HG03469 (cell line): ENCODE data around the gene SPEG.

Experiments used
- ATAC-seq: cut with Tn5 transposase; IDR thresholded peaks from one replicate; pipeline ENCODE4 v1.9.1; 2021; ENCODE audit warnings: mild to moderate bottlenecking, moderate library complexity, moderate number of reproducible peaks; ENCODE audit not compliant: unreplicated experiment

Gene SPEG

DNA sequence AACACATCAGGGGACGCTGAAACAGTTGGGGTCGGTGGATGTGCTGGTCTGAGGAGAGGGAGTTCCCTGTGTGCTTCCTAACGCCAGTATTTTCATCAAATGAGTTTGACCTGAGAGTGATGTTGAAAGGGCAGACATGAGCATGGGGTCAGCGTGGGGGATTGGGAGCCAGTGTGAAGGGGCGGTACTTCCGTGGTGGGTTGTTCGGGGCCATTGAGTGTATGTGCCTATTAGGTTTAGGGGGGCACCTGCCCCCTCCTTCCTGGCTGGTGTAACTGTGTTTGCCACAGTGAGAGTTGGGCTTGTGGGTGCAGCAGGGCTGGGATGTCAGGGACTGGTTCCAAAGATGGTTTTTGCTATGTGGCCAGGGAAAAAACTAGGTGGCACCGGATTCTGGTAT lies 24.4 kb downstream of the SPEG start:
- no peak for ATAC-seq

- peak; percentile 66 for ATAC-seq
Measured at GRCh38 chr2:219459460-219460311, 25.0 kb downstream of the SPEG start.

DNA sequence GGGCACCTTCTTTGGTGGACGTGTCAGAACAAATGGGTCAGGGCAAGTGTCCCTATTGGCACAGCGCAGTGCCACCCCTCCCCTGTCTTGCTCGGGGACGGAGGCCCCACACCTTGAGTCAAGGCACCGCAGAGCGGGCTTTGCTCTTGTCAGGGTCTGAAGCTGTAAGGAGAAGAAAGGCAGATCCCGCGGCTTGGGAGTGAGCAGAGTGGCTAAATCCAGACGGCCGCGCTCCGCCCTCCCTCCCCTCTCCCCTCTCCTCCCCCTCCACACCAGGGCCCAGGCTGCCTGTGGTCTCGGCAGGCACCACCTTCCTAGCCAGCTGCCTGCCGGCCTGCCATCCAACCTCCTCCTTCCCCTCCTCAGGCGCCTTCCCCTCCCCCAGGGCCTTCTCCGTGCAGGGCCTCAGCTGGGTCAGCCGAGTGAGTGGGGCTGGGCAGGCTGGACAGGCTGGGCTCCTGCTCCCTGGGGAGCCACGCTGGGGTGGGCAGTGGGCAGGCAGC lies 25.8 kb downstream of the SPEG start:
- ATAC-seq, result no peak

- no peak for ATAC-seq
Measured at GRCh38 chr2:219461047-219461514, 26.4 kb downstream of the SPEG start.

DNA sequence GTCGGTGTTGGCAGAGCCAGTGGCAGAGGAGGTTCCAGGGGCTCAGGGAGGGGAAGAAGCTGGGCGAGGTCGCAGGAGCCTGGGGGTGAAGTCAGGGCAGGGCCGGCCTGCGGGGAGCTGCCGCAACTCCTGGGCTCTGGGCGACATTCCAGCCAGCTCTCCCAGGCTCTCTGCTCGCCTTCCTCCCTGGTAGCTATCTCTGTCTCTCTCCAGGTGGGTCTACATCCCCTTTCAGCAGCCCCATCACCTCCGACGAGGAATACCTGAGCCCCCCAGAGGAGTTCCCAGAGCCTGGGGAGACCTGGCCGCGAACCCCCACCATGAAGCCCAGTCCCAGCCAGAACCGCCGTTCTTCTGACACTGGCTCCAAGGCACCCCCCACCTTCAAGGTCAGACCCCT lies 27.0 kb downstream of the SPEG start:
- ATAC-seq, result no peak

- no peak for ATAC-seq
Measured at GRCh38 chr2:219462349-219462748, 27.7 kb downstream of the SPEG start.

DNA sequence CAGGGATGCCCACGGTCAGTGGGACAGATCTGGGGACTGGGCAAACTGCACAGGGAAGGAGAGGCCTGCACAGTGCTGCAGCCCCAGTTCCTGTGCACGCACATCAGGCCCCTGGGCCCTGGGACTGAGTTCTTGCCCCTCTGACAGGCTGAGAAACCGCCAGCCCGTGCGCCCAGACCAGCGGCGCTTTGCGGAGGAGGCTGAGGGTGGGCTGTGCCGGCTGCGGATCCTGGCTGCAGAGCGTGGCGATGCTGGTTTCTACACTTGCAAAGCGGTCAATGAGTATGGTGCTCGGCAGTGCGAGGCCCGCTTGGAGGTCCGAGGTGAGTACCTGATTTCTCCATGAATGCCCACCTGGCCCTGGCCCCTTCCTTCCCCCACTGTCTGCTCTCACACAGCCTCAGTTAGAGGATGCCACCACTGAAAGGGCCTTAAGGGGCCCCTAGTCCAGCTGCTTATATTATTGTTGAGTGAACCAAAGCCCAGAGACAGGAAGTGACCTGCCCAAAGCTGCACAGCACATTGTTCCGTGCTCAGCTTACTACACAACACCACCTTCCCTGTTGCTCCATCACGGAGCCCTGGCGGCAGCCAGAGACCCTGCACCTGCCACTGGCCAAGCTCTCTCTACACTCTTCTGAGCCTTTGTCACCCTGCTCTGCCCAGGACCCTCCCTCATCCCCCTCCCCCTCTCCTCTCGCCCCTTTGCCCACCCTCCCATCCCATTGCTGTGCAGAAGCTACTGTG lies 29.8 kb downstream of the SPEG start:
- no peak for ATAC-seq

DNA sequence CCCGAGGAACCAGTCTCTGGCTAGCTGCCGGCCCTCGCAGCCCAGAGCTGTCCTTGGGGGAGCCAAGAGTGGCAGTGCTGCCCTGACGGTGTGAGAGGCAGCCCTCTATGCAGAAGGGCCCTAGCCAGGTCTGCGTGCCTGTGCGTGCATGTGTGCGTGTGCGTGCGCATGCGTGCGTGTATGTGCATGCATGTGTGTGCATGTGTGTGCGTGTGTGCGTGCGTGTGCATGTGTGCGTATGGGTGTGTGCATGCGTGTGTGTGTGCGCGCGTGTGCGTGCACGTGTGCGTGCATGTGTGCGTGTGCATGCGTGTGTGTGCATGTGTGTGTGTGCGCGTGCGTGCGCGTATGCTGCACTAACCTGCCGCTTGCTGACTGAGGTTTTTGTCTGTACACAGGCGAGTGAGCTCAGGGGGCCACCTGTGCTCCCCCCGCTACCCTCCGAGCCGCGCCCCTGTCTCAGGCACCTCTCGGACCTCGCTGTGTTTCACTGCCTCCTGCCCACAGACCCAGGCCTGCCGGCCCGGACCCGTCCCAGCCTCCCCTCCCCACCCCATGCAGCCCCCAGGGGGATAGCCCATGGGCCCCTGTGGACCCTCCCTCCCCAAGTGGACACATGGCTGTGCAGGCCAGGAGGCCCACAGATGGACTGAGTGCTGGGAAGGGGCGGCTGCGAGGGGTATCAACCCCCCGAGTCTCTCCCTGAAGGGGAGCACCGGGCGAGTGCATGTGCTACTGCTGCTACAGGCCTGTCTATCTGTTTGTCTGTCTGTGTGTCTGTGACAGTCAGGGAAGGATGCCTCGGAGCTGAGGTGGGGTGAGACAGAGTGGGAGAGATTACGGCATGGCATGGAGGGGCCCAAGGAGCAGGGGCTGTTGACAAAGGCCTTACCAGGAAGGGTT lies 31.3 kb downstream of the SPEG start:
- ATAC-seq, result no peak

DNA sequence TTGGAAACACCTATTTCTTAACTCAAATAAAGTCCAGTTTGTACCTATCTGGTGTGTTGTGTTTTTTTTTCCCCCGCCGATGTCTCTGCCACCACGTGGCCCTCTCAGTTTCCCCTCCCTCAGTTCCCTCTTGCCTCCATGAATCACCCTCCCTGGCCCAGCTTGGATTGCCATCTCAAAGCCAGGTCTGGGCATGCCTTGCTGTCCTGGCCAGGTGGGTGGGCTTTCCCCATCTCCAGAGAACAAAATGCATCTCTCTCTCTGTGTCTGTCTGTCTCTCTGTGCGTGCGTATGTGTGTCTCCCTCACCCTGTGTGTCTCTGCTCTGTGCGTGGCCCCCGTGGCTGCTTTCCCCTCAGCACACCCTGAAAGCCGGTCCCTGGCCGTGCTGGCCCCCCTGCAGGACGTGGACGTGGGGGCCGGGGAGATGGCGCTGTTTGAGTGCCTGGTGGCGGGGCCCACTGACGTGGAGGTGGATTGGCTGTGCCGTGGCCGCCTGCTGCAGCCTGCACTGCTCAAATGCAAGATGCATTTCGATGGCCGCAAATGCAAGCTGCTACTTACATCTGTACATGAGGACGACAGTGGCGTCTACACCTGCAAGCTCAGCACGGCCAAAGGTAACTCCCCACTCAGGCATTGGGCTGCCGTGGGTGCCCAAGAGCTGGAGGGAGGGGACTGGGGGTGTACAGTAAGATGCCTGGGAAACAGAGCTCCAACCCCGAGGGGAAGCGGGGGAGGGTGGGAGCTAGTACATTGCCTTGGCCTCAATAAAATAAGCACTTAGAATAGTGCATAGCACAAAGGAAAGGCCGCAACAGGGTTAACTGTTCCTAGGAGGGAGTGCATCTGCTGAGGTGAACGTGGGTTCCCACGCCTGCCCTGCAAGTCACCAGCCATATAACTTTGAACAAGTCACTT lies 32.4 kb downstream of the SPEG start:
- no peak for ATAC-seq

DNA sequence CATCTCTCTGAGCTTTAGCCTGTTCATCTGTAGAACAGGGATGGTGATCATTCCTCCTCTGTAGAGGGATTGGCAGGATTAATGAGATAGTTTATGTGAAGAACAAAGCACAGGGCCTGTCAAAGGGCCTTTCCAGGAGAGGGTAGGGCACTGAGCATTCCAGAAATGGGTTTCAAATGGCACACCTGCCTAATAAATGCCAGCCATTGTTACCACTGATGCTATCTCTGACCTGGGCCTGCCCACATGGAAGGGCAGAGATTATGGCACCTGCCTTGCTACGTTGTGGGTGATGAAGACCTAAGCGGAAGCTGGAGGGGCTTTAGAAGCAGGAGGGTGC lies 33.1 kb downstream of the SPEG start:
- no peak for ATAC-seq

DNA sequence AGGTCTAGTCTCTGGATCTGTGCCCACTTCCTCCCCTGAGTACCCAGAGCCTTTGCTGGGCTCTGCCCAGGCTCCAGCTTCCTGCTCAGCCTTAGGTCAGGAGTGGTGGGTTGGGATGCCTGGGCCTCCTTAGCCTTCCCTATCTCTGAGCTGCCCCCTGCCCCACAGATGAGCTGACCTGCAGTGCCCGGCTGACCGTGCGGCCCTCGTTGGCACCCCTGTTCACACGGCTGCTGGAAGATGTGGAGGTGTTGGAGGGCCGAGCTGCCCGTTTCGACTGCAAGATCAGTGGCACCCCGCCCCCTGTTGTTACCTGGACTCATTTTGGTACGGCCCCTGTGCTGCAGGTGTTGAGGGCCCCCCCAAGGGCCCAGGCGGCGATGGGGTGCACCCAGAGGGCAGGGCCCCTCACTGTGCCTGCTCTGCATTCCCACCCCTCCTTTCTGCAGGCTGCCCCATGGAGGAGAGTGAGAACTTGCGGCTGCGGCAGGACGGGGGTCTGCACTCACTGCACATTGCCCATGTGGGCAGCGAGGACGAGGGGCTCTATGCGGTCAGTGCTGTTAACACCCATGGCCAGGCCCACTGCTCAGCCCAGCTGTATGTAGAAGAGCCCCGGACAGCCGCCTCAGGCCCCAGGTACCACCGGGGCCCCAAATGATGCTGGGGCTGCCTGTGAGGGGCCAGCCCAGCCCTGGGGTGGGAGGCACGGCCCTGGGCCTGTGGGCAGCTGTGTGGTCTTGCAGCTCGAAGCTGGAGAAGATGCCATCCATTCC lies 34.0 kb downstream of the SPEG start:
- ATAC-seq, result no peak

- ATAC-seq, result no peak
Measured at GRCh38 chr2:219469186-219469724, 34.6 kb downstream of the SPEG start.

DNA sequence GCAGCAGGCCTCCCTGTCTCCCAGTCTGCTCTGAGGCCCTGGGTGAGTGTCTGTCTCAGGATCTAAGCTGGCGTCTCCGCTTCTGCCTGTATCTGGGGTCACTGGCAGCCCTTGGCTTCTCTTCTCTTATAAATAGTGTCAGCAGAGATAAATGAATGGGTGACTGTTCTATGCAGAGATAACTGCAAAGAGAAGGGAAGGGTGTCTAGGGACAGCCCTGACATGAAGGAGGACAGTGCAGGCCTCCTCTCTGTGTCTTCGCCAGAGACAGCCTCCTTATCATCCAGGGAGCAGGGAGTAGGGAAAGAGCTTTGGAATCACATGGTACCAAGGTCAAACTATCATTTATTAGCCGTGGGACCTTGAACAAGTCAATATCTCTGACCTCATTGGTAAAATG lies 35.8 kb downstream of the SPEG start:
- ATAC-seq, result no peak

DNA sequence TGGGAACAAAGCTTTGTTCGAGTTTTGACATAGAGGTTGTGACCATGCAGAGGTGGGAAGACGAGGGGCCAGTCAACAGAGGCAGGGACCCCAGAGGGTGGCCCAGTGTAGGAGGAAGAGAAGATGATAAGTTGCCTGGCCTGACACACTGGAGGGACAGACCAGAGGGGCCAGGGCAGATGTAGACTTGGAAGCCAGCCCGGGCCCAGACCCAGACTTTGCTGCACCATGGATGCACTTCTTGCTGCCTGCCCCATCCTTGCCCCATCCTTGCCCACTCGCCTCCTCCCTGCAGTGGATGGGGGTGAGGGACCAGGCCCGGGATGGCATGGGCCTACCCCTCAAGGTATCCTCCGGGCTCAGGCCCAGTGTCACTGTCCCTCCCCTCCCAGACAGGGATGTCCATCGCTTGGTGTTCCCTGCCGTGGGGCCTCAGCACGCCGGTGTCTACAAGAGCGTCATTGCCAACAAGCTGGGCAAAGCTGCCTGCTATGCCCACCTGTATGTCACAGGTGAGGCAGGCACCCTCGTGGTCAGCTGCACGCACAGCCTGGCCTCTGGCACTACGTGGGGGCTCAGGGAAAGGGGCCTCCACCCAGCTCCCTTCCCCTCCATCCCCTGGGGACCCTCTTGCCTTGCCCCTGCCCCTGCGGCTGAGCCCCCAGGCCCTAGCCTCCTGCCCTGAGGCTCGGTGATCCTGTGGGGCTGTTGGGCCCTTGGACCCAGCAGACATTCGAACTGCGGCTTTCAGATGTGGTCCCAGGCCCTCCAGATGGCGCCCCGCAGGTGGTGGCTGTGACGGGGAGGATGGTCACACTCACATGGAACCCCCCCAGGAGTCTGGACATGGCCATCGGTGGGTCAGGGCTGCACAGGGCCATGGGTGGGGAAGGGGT lies 37.1 kb downstream of the SPEG start:
- no peak for ATAC-seq

DNA sequence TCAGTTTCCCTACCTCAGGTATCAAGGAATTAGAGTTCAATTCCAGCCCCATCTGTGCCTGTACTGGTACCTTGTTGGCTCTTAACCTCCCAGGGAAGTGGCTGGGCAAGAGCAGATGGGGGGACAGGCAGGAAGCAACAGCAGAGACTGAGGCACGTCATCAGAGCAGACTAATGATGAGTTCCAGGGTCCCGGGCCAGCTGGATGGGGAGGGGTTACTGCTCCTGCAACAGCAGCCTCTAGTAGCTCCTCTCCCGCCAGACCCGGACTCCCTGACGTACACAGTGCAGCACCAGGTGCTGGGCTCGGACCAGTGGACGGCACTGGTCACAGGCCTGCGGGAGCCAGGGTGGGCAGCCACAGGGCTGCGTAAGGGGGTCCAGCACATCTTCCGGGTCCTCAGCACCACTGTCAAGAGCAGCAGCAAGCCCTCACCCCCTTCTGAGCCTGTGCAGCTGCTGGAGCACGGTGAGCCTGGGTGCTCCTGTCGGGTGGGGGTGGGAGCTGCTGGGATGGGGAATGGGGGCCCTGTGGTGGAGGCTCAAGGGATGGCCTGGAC lies 38.1 kb downstream of the SPEG start:
- ATAC-seq, result no peak

DNA sequence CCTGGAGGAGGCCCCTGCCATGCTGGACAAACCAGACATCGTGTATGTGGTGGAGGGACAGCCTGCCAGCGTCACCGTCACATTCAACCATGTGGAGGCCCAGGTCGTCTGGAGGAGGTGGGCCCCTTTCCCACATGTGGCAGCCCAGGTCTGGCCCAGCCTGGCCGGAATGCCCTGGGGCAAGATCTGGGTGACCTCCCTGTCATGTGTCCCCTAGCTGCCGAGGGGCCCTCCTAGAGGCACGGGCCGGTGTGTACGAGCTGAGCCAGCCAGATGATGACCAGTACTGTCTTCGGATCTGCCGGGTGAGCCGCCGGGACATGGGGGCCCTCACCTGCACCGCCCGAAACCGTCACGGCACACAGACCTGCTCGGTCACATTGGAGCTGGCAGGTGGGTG lies 38.9 kb downstream of the SPEG start:
- ATAC-seq, result no peak

DNA sequence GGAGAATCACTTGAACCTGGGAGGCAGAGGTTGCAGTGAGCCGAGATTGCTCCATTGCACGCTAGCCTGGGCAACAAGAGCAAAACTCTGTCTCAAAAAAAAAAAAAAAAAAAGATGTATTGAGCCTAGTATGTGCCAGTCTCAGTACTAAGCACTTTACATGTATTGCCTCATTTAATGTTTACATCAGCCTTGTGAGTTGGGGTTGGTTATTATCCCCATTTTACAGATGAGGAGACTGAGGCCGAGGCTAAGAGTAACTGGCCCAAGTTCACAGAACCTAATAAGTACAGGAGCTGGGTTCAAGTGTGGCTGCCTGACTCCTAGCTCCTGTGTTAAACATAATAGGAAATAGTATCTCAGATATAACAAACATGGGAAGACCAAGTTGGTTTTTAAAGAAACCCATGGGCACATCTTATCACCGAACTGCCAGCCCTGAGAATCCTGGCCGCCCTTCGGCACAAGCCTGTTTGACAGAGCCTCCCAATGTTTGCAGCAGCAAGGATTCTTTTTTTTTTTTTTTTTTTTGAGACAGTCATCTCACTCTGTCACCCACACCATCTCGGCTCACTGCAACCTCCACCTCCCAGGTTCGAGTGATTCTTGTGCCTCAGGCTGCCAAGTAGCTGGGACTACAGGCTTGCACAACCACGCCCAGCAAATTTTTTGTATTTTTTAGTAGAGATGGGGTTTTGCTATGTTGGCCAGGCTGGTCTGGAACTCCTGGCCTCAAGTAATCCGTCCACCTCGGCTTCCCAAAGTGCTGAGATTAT lies 39.8 kb downstream of the SPEG start:
- ATAC-seq, result no peak
